Astrocyte (in vitro differentiated cells and primary cell): ENCODE measurements around the gene TLR9. TPM values are rescaled to one million over a fixed set of nuclear protein-coding genes. Genes with fewer than 3 reads are reported as not detected.

ENCODE experiments used
- DNase-seq: peaks from one replicate; pipeline ENCODE4 v3.0.0-alpha.2; 2010; ENCODE audit warnings: low read depth
- FAIRE-seq: peaks from 2 replicates; lab custom pipeline; 2011; peaks lifted over from hg19 to GRCh38; lab: Jason Lieb, UNC
- H2AFZ ChIP-seq: 2 replicates; pipeline ENCODE4 v1.6.0; 2012; ENCODE audit warnings: low read depth, low read length, inconsistent platforms
- H3K27ac ChIP-seq: 2 replicates; pipeline ENCODE4 v1.5.1; 2011; ENCODE audit warnings: low read depth, low read length, inconsistent platforms
- H3K27me3 ChIP-seq: 2 replicates; pipeline ENCODE4 v1.6.0; 2011; ENCODE audit warnings: low read length, inconsistent platforms; ENCODE audit not compliant: insufficient read depth
- H3K36me3 ChIP-seq: 2 replicates; pipeline ENCODE4 v1.5.1; 2011; ENCODE audit warnings: low read length, inconsistent platforms; ENCODE audit not compliant: insufficient read depth
- H3K4me1 ChIP-seq: 2 replicates; pipeline ENCODE4 v1.5.1; 2011; ENCODE audit warnings: low read length, inconsistent platforms; ENCODE audit not compliant: insufficient read depth
- H3K4me2 ChIP-seq: 2 replicates; pipeline ENCODE4 v1.6.0; 2012; ENCODE audit warnings: low read length, inconsistent platforms
- H3K4me3 ChIP-seq: 2 replicates; pipeline ENCODE4 v1.5.1; 2011; ENCODE audit warnings: low read depth, mild to moderate bottlenecking, low read length, inconsistent platforms; ENCODE audit not compliant: insufficient read depth
- H3K79me2 ChIP-seq: 2 replicates; pipeline ENCODE4 v1.6.0; 2012; ENCODE audit warnings: mild to moderate bottlenecking, low read length, inconsistent platforms; ENCODE audit not compliant: insufficient read depth
- H3K9ac ChIP-seq: 2 replicates; pipeline ENCODE4 v1.6.0; 2012; ENCODE audit warnings: mild to moderate bottlenecking, low read length, inconsistent platforms
- H3K9me3 ChIP-seq: 2 replicates; pipeline ENCODE4 v1.5.1; 2012; ENCODE audit warnings: low read depth, mild to moderate bottlenecking, low read length, inconsistent platforms; ENCODE audit not compliant: insufficient read depth
- H4K20me1 ChIP-seq: 2 replicates; pipeline ENCODE4 v1.6.0; 2012; ENCODE audit warnings: low read length, inconsistent platforms; ENCODE audit not compliant: insufficient read depth
- H3K27ac Mint-ChIP-seq: one replicate; pipeline ENCODE4 v1.8.0; 2021; ENCODE audit warnings: mild to moderate bottlenecking, mixed read lengths; ENCODE audit not compliant: unreplicated experiment
- H3K27me3 Mint-ChIP-seq: one replicate; pipeline ENCODE4 v1.8.0; 2021; ENCODE audit warnings: low read depth, mixed read lengths; ENCODE audit not compliant: unreplicated experiment
- H3K36me3 Mint-ChIP-seq: one replicate; pipeline ENCODE4 v1.8.0; 2021; ENCODE audit warnings: low read depth, mixed read lengths; ENCODE audit not compliant: unreplicated experiment
- H3K4me1 Mint-ChIP-seq: one replicate; pipeline ENCODE4 v1.8.0; 2021; ENCODE audit warnings: low read depth, mixed read lengths; ENCODE audit not compliant: unreplicated experiment
- H3K4me3 Mint-ChIP-seq: one replicate; pipeline ENCODE4 v1.8.0; 2021; ENCODE audit warnings: mild to moderate bottlenecking, moderate library complexity, mixed read lengths; ENCODE audit not compliant: unreplicated experiment
- H3K9me3 Mint-ChIP-seq: one replicate; pipeline ENCODE4 v1.8.0; 2021; ENCODE audit warnings: mild to moderate bottlenecking, mixed read lengths; ENCODE audit not compliant: unreplicated experiment
- EZH2 ChIP-seq: IDR thresholded peaks from 2 replicates; pipeline ENCODE4 v1.6.1; 2012; ENCODE audit warnings: mild to moderate bottlenecking, low read length, inconsistent platforms; ENCODE audit not compliant: insufficient read depth
- total RNA-seq: library from RNA; stranded (reverse); gene quantifications from 2 replicates; pipeline ENCODE4 v1.2.1, GENCODE V29; 2021
- TF ChIP-seq, protein P1 (sequence below): IDR thresholded peaks from 2 replicates; pipeline ENCODE4 v1.5.1; 2011; ENCODE audit warnings: low read depth, mild to moderate bottlenecking, inconsistent platforms, low read length, moderate library complexity; ENCODE audit not compliant: insufficient read depth

TLR9 gene
- total RNA-seq, 1 donor from 2014 or later: 0.25 TPM

DNA sequence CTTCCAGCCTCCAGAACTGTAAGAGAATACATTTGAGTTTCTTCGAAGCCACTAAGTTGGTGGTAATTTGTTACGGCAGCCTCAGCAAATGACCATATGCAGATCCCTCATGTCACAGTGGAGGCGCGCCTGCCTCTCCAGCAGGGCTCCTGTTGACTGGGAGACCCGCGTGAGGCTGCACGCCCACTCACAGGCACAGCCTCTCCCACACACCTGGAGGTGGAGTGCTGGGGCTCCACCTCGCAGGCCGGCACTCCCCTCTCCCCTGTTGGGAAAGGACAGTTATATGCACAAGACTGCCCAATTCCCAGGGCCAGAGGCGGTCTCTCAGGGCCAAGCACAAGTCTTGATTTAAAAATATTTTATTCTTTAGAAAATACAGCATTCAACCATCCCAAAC lies 2.8 kb upstream of the TLR9 start:
- no peaks in the 10 kb centered on the region for H3K4me1 Mint-ChIP-seq
- H3K27ac Mint-ChIP-seq: no peak overlapping the region
- Histone ChIP-seq H3K9ac (no peak overlapping the region), H3K4me1 (no peaks in the 10 kb centered on the region), H4K20me1 (peaks cover 53% of the 10 kb centered on the region), H3K27me3 (no peaks in the 10 kb centered on the region), H2AFZ (no peak overlapping the region), H3K9me3 (no peaks in the 10 kb centered on the region), H3K79me2 (peaks cover 13% of the 10 kb centered on the region), H3K4me2 (no peak overlapping the region), H3K4me3 (no peak overlapping the region), H3K27ac (no peak overlapping the region), H3K36me3 (peaks cover 11% of the 10 kb centered on the region)
- H3K36me3 Mint-ChIP-seq: peaks cover 15% of the 10 kb centered on the region
- TF ChIP-seq EZH2: no peak
- TF ChIP-seq, protein P1, sequence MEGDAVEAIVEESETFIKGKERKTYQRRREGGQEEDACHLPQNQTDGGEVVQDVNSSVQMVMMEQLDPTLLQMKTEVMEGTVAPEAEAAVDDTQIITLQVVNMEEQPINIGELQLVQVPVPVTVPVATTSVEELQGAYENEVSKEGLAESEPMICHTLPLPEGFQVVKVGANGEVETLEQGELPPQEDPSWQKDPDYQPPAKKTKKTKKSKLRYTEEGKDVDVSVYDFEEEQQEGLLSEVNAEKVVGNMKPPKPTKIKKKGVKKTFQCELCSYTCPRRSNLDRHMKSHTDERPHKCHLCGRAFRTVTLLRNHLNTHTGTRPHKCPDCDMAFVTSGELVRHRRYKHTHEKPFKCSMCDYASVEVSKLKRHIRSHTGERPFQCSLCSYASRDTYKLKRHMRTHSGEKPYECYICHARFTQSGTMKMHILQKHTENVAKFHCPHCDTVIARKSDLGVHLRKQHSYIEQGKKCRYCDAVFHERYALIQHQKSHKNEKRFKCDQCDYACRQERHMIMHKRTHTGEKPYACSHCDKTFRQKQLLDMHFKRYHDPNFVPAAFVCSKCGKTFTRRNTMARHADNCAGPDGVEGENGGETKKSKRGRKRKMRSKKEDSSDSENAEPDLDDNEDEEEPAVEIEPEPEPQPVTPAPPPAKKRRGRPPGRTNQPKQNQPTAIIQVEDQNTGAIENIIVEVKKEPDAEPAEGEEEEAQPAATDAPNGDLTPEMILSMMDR: no peak
- no peak for FAIRE-seq
- peaks cover 7% of the 10 kb centered on the region for H3K27me3 Mint-ChIP-seq
- H3K4me3 Mint-ChIP-seq: no peak overlapping the region
- peaks cover 6% of the 10 kb centered on the region for H3K9me3 Mint-ChIP-seq
- DNase-seq: no peak

DNA sequence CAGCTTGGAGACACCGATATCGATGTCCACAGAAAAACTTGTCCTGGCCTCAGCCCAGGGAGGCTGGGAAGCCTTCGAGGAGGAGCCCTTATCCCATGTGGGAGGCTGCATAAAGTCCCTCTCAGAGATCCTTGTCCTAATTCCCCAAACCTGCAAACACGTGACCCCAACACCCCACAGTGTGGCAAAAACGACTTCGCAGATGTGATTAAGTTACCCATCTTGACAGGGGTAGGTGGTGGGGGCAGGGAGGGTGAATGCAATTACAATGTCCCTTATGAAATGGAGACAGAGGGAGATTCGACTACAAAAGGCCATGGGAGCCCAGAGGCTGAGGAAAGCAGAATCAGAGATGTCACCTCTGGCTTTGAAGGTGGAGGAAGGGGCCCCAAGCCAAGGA lies 2.3 kb upstream of the TLR9 start:
- no peak overlapping the region for H3K4me3 ChIP-seq
- no peak overlapping the region for H2AFZ ChIP-seq
- no peak overlapping the region for H3K27ac ChIP-seq
- H3K36me3 ChIP-seq: peaks cover 11% of the 10 kb centered on the region
- no peak overlapping the region for H3K27ac Mint-ChIP-seq
- FAIRE-seq (no peak), DNase-seq (no peak)
- H3K36me3 Mint-ChIP-seq: peaks cover 16% of the 10 kb centered on the region
- H3K9ac ChIP-seq: no peak overlapping the region
- H3K79me2 ChIP-seq: peaks cover 10% of the 10 kb centered on the region
- H3K4me3 Mint-ChIP-seq: no peak overlapping the region
- H4K20me1 ChIP-seq: peaks cover 48% of the 10 kb centered on the region
- H3K4me1 Mint-ChIP-seq: no peaks in the 10 kb centered on the region
- H3K27me3 ChIP-seq: no peaks in the 10 kb centered on the region
- no peaks in the 10 kb centered on the region for H3K4me1 ChIP-seq
- H3K9me3 Mint-ChIP-seq: peaks cover 6% of the 10 kb centered on the region
- H3K4me2 ChIP-seq: no peak overlapping the region
- TF ChIP-seq, protein P1: no peak
- TF ChIP-seq EZH2: no peak
- H3K9me3 ChIP-seq: no peaks in the 10 kb centered on the region
- H3K27me3 Mint-ChIP-seq: peaks cover 9% of the 10 kb centered on the region

DNA sequence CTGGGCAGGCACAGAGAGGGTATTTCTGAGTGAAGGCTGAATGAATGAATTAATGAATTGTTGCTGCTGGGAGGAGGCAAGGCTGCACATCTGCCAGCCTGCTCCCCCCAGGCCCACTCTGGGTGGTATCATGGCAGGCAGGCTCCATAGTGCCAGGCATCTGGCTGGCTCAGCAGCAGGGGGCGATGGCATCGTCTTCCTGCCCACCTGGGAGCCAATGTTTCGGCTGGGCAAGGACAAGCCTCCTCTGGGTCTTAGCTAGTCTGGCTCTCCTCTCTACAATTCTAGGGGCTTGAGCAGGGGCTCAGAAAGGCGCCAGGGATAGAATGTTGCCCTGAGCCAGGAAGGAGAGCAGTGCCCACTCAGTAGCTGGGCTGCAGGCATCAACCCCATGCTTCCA lies 1.7 kb upstream of the TLR9 start:
- Histone ChIP-seq H3K4me2 (no peak overlapping the region), H4K20me1 (peaks cover 41% of the 10 kb centered on the region), H3K79me2 (peaks cover 6% of the 10 kb centered on the region), H3K9ac (no peak overlapping the region), H2AFZ (no peak overlapping the region), H3K4me3 (no peak overlapping the region), H3K27ac (no peak overlapping the region), H3K27me3 (no peaks in the 10 kb centered on the region), H3K4me1 (no peaks in the 10 kb centered on the region), H3K36me3 (peaks cover 11% of the 10 kb centered on the region), H3K9me3 (no peaks in the 10 kb centered on the region)
- FAIRE-seq (no peak), DNase-seq (no peak)
- Mint-ChIP-seq H3K36me3 (peaks cover 16% of the 10 kb centered on the region), H3K4me1 (no peaks in the 10 kb centered on the region), H3K27me3 (peaks cover 9% of the 10 kb centered on the region), H3K27ac (no peak overlapping the region), H3K9me3 (peaks cover 6% of the 10 kb centered on the region), H3K4me3 (no peak overlapping the region)
- TF ChIP-seq, protein P1: no peak
- TF ChIP-seq EZH2: no peak
